Ishikawa (cell line): ENCODE results near the gene TSTD1.

ENCODE experiments used
- CEBPB ChIP-seq: IDR thresholded peaks from 2 replicates; pipeline ENCODE4 v1.6.1; 2012
- CREB1 ChIP-seq: IDR thresholded peaks from 2 replicates; pipeline ENCODE4 v1.6.1; 2012; ENCODE audit warnings: low read depth
- EGR1 ChIP-seq: IDR thresholded peaks from 2 replicates; pipeline ENCODE4 v1.6.1; 2012
- EP300 ChIP-seq: IDR thresholded peaks from 2 replicates; pipeline ENCODE4 v1.6.1; 2012; ENCODE audit warnings: borderline replicate concordance
- FOXM1 ChIP-seq: IDR thresholded peaks from 2 replicates; pipeline ENCODE4 v1.6.1; 2012; ENCODE audit warnings: low read depth, borderline replicate concordance
- MAX ChIP-seq: IDR thresholded peaks from 2 replicates; pipeline ENCODE4 v1.6.1; 2012
- NFIC ChIP-seq: IDR thresholded peaks from 2 replicates; pipeline ENCODE4 v1.6.1; 2012
- RAD21 ChIP-seq: IDR thresholded peaks from 2 replicates; pipeline ENCODE4 v1.6.1; 2012; ENCODE audit warnings: low read depth
- REST ChIP-seq: IDR thresholded peaks from 2 replicates; pipeline ENCODE4 v1.6.1; 2012; ENCODE audit warnings: low read depth, mild to moderate bottlenecking
- TAF1 ChIP-seq: IDR thresholded peaks from 2 replicates; pipeline ENCODE4 v1.6.1; 2012; ENCODE audit warnings: low read depth, mild to moderate bottlenecking
- TCF12 ChIP-seq: IDR thresholded peaks from 2 replicates; pipeline ENCODE4 v1.6.1; 2012; ENCODE audit warnings: low read depth
- TEAD4 ChIP-seq: IDR thresholded peaks from 2 replicates; pipeline ENCODE4 v1.6.1; 2012
- USF1 ChIP-seq: IDR thresholded peaks from 2 replicates; pipeline ENCODE4 v1.6.1; 2012
- YY1 ChIP-seq: IDR thresholded peaks from 2 replicates; pipeline ENCODE4 v1.6.1; 2012; ENCODE audit warnings: low read depth
- ZBTB7A ChIP-seq: IDR thresholded peaks from 2 replicates; pipeline ENCODE4 v1.6.1; 2012; ENCODE audit warnings: low read depth

The TSTD1 gene

GRCh38 chr1:161052899-161053298 is 14.1 kb upstream of the TSTD1 start:
- TF ChIP-seq EGR1 (no peak), TAF1 (no peak), ZBTB7A (no peak), YY1 (no peak), EP300 (no peak), CREB1 (no peak), CEBPB (no peak), REST (no peak), TEAD4 (no peak), NFIC (no peak), TCF12 (no peak)

- TF ChIP-seq CREB1 = no peak
- TF ChIP-seq EGR1 = no peak
- no peak for TF ChIP-seq MAX
- no peak for TF ChIP-seq FOXM1
- no peak for TF ChIP-seq CEBPB
Observed at GRCh38 chr1:161051219-161051618, 12.5 kb upstream of the TSTD1 start.

GRCh38 chr1:161048949-161049722 is 10.4 kb upstream of the TSTD1 start:
- TF ChIP-seq NFIC (no peak), CREB1 (no peak), RAD21 (no peak), MAX (no peak), USF1 (no peak), TAF1 (no peak), TEAD4 (no peak), CEBPB (no peak), EP300 (no peak), REST (no peak), YY1 (no peak), ZBTB7A (no peak), FOXM1 (no peak), EGR1 (no peak), TCF12 (no peak)

GRCh38 chr1:161047436-161048420 is 9.0 kb upstream of the TSTD1 start:
- no peak for TF ChIP-seq FOXM1
- no peak for TF ChIP-seq CREB1
- no peak for TF ChIP-seq TEAD4
- TF ChIP-seq CEBPB = no peak
- no peak for TF ChIP-seq REST
- TF ChIP-seq USF1 = no peak
- no peak for TF ChIP-seq RAD21
- no peak for TF ChIP-seq ZBTB7A
- no peak for TF ChIP-seq YY1
- TF ChIP-seq NFIC = no peak
- no peak for TF ChIP-seq EP300
- no peak for TF ChIP-seq TAF1
